NCI-H2107 treated with DMSO at 0.1 percent for 48 hours (cell line): ENCODE data around the gene SYNDIG1.

Experiments used
- DNase-seq: peaks from one replicate; lab custom pipeline; 2025; ENCODE audit not compliant: unreplicated experiment; lab: John Stamatoyannopoulos, UW

The SYNDIG1 gene

GRCh38 chr20:24630486-24631172 lies 161.2 kb downstream of the SYNDIG1 start:
- no peak for DNase-seq

GRCh38 chr20:24631173-24631505 lies 161.7 kb downstream of the SYNDIG1 start:
- DNase-seq: no peak

GRCh38 chr20:24632581-24632980 lies 163.2 kb downstream of the SYNDIG1 start:
- no peak for DNase-seq

- DNase-seq: no peak
These were observed 163.6 kb downstream of the SYNDIG1 start for GRCh38 chr20:24633026-24633425.

GRCh38 chr20:24633521-24633920 lies 164.1 kb downstream of the SYNDIG1 start:
- no peak for DNase-seq

GRCh38 chr20:24634855-24635254 lies 165.4 kb downstream of the SYNDIG1 start:
- DNase-seq: no peak

DNA sequence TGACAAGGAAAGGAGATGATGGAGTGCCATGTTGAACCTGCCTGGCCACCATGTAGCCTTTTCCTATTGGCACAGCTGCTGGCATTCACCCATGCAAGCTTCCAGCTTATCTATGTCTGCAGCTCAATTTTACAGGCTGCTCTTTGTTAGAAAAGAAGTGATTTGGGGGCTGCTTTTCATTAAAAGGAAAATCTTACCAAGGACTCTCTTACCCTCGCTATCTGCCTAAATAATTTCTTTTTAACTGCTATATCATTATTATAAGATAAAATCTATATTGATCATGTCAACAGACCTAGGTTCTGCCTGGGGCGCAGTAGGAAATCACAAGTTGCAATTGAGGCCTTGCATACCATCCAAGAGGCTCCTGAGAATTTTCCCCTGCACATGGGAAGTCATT lies 167.2 kb downstream of the SYNDIG1 start:
- no peak for DNase-seq

DNA sequence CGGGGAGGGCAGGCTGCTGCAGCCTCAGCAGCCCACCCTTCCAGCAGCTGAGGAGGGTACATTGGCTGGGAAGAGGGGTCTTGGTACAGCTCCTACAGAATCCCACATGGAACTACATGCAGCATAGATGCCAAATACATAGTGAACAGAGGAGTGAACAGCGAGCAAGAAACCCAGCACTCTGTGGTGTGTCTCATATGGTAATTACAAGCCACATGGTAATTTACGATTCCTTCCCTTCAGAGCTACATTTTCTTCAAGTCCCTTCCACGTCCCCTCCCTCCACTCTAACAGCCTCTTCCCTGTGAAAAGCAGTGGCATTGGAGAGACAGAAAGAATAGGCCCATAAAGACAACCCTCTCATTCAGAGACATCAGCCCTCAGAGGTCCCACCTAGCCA lies 167.7 kb downstream of the SYNDIG1 start:
- no peak for DNase-seq

DNA sequence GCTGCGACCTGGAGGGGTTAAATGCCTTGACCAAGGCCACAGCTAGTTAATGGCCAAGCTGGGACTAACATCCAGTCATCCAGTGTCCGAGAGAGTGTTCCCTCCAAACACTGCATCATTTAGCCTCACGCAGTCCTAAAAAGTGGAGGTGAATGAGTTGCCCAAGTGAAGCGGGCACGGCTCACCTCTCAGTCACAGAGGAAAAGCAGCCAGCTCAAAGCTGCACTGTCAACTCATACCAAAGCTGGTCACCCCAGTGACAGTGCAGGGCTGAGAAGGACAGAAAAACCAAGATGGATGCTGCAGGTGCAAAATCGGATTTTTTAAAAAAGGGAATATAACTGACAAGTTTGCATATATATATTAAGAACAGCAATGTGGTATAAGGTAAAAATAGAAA lies 168.5 kb downstream of the SYNDIG1 start:
- no peak for DNase-seq

DNA sequence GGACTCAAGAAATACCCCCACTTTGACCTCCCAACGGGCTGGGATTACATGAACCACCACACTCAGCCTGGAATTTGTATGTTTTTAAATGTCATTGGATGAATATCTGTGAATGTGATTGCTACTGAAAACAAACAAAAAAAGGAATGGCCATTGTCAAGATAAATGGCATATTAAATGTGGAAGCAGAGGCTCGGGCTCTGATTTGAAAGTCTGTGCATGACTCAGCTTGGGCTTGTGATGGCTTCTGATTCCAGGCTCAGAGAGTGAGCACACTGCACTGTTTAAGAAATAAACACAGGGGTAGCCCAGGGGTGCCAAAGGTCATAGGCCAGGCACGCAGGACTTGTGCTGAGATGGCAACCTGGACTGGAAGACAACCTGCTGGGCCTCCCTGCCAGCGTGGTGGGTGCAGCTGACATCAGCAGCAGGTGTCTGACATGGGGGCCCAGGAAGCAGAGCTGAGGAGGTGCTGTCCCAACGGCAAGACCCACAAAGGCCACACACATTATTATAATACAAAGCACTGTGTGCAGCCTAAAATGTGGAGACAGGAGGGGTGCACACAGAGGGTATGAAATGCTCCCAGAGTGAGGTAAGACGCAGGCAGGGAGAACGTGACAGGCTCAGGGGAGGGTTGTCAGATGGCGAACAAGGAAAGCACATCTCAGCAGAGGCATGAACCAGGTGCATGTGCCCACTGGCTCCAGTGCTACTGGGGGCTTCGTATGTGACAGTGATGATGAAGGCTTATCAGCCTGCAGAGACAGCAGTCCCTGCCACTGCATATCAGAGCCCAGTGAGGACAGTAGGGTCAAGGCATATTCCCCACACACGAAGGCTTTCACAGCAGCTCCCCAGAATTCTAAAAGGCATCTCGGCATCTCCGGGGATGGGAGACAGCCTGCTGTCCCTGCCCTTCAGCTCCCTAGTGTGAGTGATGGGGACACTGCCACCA lies 169.4 kb downstream of the SYNDIG1 start:
- no peak for DNase-seq

DNA sequence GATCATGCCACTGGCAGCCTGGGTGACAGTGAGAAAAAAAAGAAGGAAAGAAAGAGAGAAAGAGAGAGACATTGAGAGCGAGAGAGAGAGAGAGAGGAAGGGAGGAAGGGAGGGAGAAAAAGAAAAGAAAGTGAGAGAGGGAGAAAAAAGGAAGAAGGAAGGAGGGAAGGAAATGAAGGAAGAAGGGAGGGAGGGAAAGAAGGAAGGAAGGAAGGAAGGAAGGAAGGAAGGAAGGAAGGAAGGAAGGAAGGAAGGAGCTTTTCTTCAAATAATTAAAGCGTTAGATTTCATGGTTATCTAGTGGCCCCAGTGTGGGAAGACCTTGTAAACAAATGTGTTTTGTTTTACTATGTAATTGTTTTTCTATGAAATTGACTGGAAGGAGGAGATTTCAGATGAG lies 170.8 kb downstream of the SYNDIG1 start:
- DNase-seq: no peak

GRCh38 chr20:24640686-24641085 lies 171.3 kb downstream of the SYNDIG1 start:
- DNase-seq: no peak

DNA sequence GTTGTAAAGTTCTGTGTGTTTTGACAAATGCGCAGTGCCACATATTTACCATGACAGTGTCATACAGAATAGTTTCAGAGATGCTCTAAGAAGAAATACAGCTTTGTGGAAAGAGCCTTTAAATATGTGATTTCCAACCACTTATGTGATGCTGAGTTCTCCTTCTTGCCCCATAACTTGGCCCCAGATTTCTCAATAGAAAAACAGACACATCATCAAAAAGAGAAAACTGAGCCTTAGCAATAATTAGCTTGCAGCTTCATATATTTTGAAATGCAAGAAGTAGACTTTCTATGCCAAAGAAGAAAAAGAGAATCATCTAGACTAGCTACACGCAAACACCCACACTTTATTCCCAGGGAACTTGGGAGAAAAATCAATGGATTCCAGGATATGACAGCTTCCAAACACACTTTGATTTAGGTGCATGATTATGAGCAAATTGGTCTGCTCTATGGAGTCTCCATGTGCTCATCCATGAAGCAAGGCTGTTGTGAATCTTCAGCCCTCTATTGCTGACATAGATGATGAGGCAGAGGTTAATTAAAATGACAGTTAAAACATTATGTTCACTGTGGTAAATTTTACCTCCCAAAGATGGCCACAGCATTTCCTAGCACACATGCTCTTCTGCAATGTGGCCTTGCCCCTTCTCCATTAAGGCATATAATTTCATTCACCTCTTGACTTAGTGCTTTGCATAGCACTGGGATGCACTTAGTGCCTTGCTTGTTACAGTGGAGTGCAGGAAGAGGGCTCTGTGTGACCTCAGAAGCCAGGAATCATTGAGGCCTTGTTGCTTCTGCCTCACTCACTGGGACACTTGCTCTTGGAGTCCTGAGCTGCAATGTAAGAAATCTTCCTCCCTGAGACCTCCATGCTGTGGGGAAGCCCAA lies 174.6 kb downstream of the SYNDIG1 start:
- DNase-seq: no peak

GRCh38 chr20:24646321-24646720 lies 176.9 kb downstream of the SYNDIG1 start:
- no peak for DNase-seq

DNA sequence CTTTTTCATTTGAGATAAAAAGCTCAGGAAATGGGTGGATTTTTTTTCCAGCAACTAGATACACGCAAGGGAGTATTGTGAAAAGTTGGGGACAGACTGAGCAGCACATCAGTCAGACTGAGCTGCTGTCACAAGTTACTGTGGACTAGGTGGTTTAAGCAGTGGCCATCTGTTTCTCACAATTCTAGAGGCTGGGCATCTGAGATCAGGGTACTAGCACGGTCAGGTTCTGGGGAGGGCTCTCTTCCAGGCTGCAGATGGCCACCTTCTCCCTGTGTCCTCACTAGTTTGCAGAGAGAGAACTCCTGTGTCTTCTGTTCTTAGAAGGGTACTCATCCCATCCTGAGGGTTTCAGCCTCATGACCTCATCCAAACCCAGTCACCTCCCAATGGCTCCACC lies 178.3 kb downstream of the SYNDIG1 start:
- no peak for DNase-seq

DNA sequence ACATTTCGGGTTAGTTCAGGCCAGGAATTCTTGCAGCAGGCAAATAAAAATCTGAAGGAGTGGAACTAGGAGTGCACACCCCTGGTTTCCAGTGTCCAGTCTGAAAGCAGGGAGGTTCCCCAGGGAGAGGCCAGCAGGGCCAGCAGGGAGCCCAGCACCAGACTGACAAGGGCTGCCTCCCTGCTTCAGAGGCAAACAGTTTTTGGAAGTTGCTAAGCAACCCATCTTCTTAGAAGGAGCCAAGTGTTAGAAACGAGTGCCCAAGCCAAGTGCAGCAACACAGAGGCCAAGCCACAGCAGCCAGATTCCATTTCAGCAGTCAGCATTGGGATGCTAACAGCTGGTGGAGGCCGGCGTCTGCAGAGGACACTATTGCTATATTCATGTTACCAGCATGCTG lies 179.1 kb downstream of the SYNDIG1 start:
- DNase-seq: no peak

DNA sequence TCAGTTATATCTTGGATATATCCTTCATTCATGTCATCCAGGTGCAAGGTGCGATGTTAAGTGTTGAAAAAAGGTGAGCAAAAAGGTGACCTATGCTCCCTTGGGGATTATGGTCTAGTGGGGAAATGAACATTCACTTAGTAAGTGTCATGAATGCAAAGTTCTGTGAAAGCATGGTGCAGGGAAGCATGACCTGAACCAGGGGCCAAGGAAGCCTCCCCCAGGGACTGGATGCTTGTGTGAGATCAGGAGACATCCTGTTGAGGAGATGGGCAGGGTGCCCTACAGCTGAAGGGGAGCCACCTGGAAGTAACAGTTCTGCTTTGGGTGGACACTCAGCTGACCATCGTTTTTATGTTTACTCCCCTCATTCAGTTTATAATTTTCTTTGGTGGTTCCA lies 179.5 kb downstream of the SYNDIG1 start:
- no peak for DNase-seq

GRCh38 chr20:24649787-24650490 lies 180.5 kb downstream of the SYNDIG1 start:
- DNase-seq: no peak

GRCh38 chr20:24651171-24651975 lies 181.9 kb downstream of the SYNDIG1 start:
- DNase-seq: no peak

- DNase-seq: no peak
These were observed 182.5 kb downstream of the SYNDIG1 start for GRCh38 chr20:24651976-24652345.
